DOHH2 (cell line): ENCODE results near the gene LONP2.

Experiments
- H3F3A ChIP-seq: fragments of 200-600 bp; sonication (generic), shearing (Covaris generic); 2 replicates; pipeline ENCODE4 v1.6.0; 2016; ENCODE audit warnings: antibody characterized with exemption, mild to moderate bottlenecking; ENCODE audit not compliant: control insufficient read depth, insufficient read depth
- H3K27ac ChIP-seq: fragments of 200-600 bp; sonication (generic); 2 replicates; pipeline ENCODE4 v1.5.1; 2014; ENCODE audit warnings: low read depth, mild to moderate bottlenecking, low read length, moderate library complexity
- H3K27me3 ChIP-seq: fragments of 200-600 bp; sonication (generic); 2 replicates; pipeline ENCODE4 v1.6.1; 2014; ENCODE audit warnings: mild to moderate bottlenecking, low read length, mixed read lengths; ENCODE audit not compliant: control insufficient read depth
- H3K36me3 ChIP-seq: fragments of 200-600 bp; sonication (generic); 2 replicates; pipeline ENCODE4 v1.6.1; 2014; ENCODE audit warnings: mild to moderate bottlenecking, low read length, moderate library complexity, mixed read lengths; ENCODE audit not compliant: control insufficient read depth
- H3K4me1 ChIP-seq: fragments of 200-600 bp; sonication (generic); 2 replicates; pipeline ENCODE4 v1.6.1; 2014; ENCODE audit warnings: mild to moderate bottlenecking, low read length, mixed read lengths; ENCODE audit not compliant: control insufficient read depth
- H3K4me2 ChIP-seq: fragments of 200-600 bp; sonication (generic); 2 replicates; pipeline ENCODE4 v1.6.0; 2014; ENCODE audit warnings: mild to moderate bottlenecking, low read length, moderate library complexity
- H3K4me3 ChIP-seq: fragments of 200-600 bp; sonication (generic); 2 replicates; pipeline ENCODE4 v1.5.1; 2014; ENCODE audit warnings: mild to moderate bottlenecking, low read length, mixed read lengths
- H3K79me2 ChIP-seq: fragments of 200-600 bp; sonication (generic); 2 replicates; pipeline ENCODE4 v1.6.1; 2014; ENCODE audit warnings: mild to moderate bottlenecking, low read length, mixed read lengths; ENCODE audit not compliant: control insufficient read depth
- H3K9me2 ChIP-seq: fragments of 200-600 bp; sonication (generic); replicated peaks from 2 replicates; pipeline ENCODE4 v1.6.1; 2014; ENCODE audit warnings: mild to moderate bottlenecking, low read length, mixed read lengths; ENCODE audit not compliant: control insufficient read depth
- H3K9me3 ChIP-seq: fragments of 200-600 bp; sonication (generic); 2 replicates; pipeline ENCODE4 v1.6.1; 2014; ENCODE audit warnings: antibody characterized with exemption, low read length, mixed read lengths; ENCODE audit not compliant: control insufficient read depth, insufficient read depth
- H4K20me1 ChIP-seq: fragments of 200-600 bp; sonication (generic); 2 replicates; pipeline ENCODE4 v1.6.0; 2014; ENCODE audit warnings: low read depth, mild to moderate bottlenecking, antibody characterized with exemption, low read length, moderate library complexity; ENCODE audit not compliant: control insufficient read depth, insufficient read depth
- EZH2phosphoT487 ChIP-seq: fragments of 200-600 bp; sonication (generic); IDR thresholded peaks from 2 replicates; pipeline ENCODE4 v1.6.1; 2017; ENCODE audit warnings: borderline replicate concordance, mild to moderate bottlenecking, antibody characterized with exemption, low read length, moderate library complexity, mixed read lengths
- TF ChIP-seq, protein P1 (sequence below): fragments of 200-600 bp; sonication (generic); IDR thresholded peaks from one replicate; pipeline ENCODE4 v1.5.1; 2014; ENCODE audit warnings: antibody characterized with exemption, mild to moderate bottlenecking, low read depth, low read length; ENCODE audit not compliant: poor library complexity, severe bottlenecking

Gene LONP2

GRCh38 chr16:48342591-48342990 is 98.5 kb downstream of the LONP2 start:
- Histone ChIP-seq H3F3A (no peaks in the 10 kb centered on the region), H3K9me2 (no peaks in the 10 kb centered on the region), H3K4me3 (no peak overlapping the region), H3K27me3 (no peaks in the 10 kb centered on the region), H4K20me1 (no peaks in the 10 kb centered on the region), H3K9me3 (no peaks in the 10 kb centered on the region), H3K4me1 (no peaks in the 10 kb centered on the region), H3K4me2 (no peak overlapping the region), H3K27ac (no peak overlapping the region), H3K79me2 (no peaks in the 10 kb centered on the region), H3K36me3 (peaks cover 20% of the 10 kb centered on the region)
- no peak for TF ChIP-seq EZH2phosphoT487
- TF ChIP-seq, protein P1, sequence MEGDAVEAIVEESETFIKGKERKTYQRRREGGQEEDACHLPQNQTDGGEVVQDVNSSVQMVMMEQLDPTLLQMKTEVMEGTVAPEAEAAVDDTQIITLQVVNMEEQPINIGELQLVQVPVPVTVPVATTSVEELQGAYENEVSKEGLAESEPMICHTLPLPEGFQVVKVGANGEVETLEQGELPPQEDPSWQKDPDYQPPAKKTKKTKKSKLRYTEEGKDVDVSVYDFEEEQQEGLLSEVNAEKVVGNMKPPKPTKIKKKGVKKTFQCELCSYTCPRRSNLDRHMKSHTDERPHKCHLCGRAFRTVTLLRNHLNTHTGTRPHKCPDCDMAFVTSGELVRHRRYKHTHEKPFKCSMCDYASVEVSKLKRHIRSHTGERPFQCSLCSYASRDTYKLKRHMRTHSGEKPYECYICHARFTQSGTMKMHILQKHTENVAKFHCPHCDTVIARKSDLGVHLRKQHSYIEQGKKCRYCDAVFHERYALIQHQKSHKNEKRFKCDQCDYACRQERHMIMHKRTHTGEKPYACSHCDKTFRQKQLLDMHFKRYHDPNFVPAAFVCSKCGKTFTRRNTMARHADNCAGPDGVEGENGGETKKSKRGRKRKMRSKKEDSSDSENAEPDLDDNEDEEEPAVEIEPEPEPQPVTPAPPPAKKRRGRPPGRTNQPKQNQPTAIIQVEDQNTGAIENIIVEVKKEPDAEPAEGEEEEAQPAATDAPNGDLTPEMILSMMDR: no peak

GRCh38 chr16:48347191-48347865 is 103.2 kb downstream of the LONP2 start:
- no peaks in the 10 kb centered on the region for H3K27me3 ChIP-seq

DNA sequence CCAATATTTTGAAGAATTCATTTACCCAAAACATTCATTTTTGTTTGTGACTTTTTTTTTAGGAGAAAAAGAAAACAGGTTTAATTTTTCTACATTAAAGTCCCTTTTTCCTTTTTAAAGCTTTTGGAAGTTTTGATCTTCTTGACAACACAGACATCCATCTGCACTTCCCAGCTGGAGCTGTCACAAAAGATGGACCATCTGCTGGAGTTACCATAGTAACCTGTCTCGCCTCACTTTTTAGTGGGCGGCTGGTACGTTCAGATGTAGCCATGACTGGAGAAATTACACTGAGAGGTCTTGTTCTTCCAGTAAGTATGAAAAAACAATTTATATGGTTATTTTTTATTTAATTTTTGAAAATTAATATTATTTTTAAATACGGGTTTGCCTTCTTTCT is 103.9 kb downstream of the LONP2 start:
- Histone ChIP-seq H3F3A (no peaks in the 10 kb centered on the region; the same call in 1 of the 2 replicates), H3K4me2 (no peak overlapping the region), H3K36me3 (peaks cover 48% of the 10 kb centered on the region), H3K4me1 (no peaks in the 10 kb centered on the region), H4K20me1 (no peaks in the 10 kb centered on the region), H3K27ac (no peak overlapping the region), H3K9me2 (no peaks in the 10 kb centered on the region), H3K4me3 (no peak overlapping the region), H3K79me2 (no peaks in the 10 kb centered on the region), H3K9me3 (no peaks in the 10 kb centered on the region), H3K27me3 (no peaks in the 10 kb centered on the region)
- TF ChIP-seq, protein P1: no peak
- no peak for TF ChIP-seq EZH2phosphoT487

More at GRCh38 chr16:48347191-48347865, 103.2 kb downstream of the LONP2 start:
- Histone ChIP-seq H4K20me1 (no peaks in the 10 kb centered on the region), H3K9me3 (no peaks in the 10 kb centered on the region), H3K4me1 (no peaks in the 10 kb centered on the region), H3K9me2 (no peaks in the 10 kb centered on the region), H3K79me2 (no peaks in the 10 kb centered on the region), H3K4me3 (no peak overlapping the region), H3F3A (no peaks in the 10 kb centered on the region; the same call in 1 of the 2 replicates), H3K27ac (no peak overlapping the region), H3K4me2 (no peak overlapping the region), H3K36me3 (peaks cover 45% of the 10 kb centered on the region)
- TF ChIP-seq, protein P1: no peak
- TF ChIP-seq EZH2phosphoT487: no peak
